Epithelial cell of esophagus (primary cell): ENCODE data around the gene TBC1D8B.

Source experiments
- DNase-seq: peaks from one replicate; pipeline ENCODE4 v3.0.0; 2010; ENCODE audit warnings: low read depth
- H3K4me3 ChIP-seq: 2 replicates; pipeline ENCODE4 v1.5.1; 2011; ENCODE audit warnings: mild to moderate bottlenecking, low read length, control low read depth
- TF ChIP-seq, protein P1 (sequence below): IDR thresholded peaks from 2 replicates; pipeline ENCODE4 v1.5.1; 2011; ENCODE audit warnings: low read depth, mild to moderate bottlenecking, low read length, control low read depth, inconsistent platforms; ENCODE audit not compliant: insufficient read depth; ENCODE audit errors: missing control alignments

Gene TBC1D8B

DNA sequence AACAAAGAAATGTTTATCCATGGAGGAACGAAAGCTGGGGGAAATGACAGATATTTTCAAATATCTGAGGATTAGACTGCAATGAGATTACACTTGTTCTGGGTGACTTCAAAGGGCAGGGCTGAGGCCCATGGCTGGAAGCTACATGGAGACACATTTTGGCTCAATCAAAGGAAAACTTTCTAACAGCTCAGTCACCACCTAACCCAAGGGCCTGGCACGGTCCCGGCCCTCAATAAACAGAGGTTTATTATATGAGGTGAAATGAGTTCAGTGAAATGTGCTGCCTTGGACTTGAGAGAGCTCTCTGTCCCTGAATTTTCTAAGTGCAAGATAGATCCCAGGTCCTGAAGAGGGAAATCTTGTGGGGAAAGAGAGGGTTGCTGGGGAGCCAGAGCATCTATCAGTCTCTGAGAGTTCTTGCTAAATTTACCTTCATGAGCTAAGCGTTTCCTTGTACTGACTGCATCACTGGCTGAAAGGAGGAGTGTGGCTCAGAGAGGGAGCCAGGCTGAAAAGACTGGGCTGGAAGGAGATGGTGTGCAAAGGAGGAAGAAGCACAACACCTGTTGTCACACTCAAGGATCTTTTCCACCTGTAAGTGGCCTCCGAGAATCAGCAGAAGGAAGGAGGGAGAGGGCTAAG is 102.7 kb downstream of the TBC1D8B start:
- TF ChIP-seq, protein P1, sequence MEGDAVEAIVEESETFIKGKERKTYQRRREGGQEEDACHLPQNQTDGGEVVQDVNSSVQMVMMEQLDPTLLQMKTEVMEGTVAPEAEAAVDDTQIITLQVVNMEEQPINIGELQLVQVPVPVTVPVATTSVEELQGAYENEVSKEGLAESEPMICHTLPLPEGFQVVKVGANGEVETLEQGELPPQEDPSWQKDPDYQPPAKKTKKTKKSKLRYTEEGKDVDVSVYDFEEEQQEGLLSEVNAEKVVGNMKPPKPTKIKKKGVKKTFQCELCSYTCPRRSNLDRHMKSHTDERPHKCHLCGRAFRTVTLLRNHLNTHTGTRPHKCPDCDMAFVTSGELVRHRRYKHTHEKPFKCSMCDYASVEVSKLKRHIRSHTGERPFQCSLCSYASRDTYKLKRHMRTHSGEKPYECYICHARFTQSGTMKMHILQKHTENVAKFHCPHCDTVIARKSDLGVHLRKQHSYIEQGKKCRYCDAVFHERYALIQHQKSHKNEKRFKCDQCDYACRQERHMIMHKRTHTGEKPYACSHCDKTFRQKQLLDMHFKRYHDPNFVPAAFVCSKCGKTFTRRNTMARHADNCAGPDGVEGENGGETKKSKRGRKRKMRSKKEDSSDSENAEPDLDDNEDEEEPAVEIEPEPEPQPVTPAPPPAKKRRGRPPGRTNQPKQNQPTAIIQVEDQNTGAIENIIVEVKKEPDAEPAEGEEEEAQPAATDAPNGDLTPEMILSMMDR, result no peak
- no peak for DNase-seq
- no peak overlapping the region for H3K4me3 ChIP-seq

DNA sequence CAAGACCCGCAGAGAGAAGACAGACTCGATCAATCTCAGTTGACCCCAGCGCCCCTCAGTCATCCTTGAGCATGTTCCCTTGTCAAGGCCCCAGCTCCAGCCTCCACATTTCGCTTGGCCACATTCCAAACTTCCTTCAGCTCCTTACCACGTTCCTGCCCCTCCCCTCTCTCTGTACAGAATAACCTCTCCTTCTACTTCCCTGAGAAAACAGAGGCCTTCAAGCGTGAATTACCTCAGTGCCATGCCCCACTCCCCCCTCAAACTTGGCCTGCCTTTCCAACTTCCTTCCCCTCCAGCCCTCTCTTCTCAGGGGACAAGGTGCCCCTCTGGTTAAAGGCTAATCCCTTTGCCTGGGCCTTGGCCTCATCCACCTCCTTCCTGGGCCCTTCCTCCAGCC is 103.9 kb downstream of the TBC1D8B start:
- TF ChIP-seq, protein P1, result no peak
- no peak for DNase-seq
- H3K4me3 ChIP-seq, result no peak overlapping the region

DNA sequence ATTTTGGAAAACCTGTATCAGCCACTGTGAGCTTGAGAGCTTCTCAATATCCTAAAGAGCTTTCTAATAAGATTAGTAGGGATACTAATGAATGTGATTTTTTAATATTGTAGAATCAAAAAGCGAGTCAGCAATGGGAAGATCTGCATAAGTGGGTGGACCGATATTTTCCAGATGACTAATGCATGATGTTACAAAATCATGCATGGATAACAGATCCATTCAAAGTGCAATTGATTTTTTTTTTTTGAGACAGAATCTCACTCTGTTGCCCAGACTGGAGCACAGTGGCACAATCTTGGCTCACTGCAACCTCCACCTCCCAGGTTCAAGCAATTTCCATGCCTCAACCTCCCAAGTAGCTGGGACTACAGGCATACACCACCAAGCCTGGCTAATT is 110.4 kb downstream of the TBC1D8B start:
- DNase-seq, result peak; percentile 55
- no peak overlapping the region for H3K4me3 ChIP-seq
- TF ChIP-seq, protein P1, result no peak

DNA sequence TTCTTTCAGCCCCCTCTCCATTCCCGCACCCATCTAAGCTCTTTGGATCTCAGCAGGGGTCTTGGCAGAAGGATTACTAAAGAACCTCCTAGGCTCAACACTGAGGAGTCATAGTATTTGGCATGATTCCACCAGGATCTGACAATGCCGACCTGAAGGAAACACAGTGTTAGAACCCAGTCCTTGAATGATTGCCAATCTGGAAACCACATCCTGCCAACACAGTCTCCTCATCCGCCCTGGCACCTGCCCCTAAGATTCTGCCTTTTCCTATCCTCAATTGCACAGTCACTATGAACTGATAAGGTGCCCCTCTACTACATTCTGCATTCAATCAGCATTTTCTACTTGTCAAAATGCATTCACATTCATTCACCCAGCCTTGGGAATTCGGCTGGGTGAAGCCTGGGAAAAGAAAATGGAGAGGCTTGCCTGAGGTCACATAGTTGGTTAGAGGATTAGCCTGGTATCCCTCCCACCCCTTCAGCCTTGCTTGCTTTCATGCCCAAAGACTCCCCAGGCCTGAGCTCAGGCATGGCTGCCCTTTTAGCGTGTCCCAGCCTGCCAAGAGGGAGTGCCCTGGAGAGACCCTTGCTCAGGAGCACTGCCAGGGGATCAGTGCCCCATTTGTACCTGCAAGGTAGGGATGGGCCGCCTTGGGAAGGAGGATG is 115.5 kb downstream of the TBC1D8B start:
- TF ChIP-seq, protein P1, result no peak
- DNase-seq, result peak; percentile 82
- H3K4me3 ChIP-seq, result no peak overlapping the region

DNA sequence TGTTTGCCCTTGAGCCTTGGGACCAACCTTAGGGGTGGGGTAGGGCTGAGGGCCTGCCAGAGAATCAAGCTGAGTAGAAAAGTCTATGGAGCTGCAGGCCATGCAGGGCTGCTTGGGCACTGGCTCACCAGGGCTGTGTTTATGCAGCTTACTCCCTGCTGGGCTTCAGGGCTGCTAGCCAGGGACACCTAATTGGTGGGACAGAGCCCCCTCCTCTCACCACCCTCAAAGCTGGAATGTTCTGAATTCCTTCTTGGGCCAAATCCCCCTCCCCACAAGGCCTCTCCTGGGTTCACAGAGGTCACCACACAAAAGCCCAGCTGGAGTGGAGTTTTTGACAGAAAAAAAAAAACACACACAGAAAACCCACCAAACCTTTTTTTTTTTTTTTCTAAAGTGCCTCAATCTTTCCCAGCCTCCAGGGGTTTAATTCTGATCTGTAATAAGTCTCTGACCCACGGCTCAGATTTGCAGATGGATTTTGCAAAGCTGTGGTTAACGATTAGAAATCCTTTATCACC is 117.5 kb downstream of the TBC1D8B start, which contains the start of gene CLDN2:
Gene CLDN2 (plus strand): TSS at position 471 of the 521 bp plus-strand sequence. CDS start 7,827 bp downstream, outside the sequence.
- TF ChIP-seq, protein P1, result no peak
- no peak within 1 kb of the TSS for H3K4me3 ChIP-seq
- no peak for DNase-seq

DNA sequence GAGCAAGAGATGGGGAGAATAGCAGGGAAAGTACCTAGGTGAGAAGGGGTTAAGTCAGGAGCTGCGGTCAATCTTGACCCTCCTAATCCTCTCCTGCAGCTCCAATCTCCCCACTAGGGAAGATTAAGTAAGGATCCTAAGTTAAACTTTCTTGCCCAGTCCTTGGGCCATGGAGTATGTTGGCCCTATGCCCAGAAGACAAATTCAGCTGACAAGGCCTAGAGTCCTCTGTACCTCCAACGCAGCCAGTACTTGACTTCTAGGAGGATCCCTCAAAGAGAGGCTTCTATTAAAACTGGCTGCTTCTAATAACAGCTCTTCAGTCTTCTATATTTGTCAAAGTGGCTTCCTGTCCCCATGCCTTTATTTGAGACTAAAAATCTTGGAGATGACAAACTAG is 119.2 kb downstream of the TBC1D8B start:
- TF ChIP-seq, protein P1, result no peak
- DNase-seq, result no peak

More for the DNA sequence above, 119.2 kb downstream of the TBC1D8B start:
- H3K4me3 ChIP-seq, result no peak overlapping the region
